SK-N-SH treated with all-trans-retinoic acid at 6 μM for 48 hours (cell line): ENCODE data around the gene ZNF236.

Experiments used
- ATAC-seq: fragments of 200-7000 bp; cut with Tn5 transposase; 3 replicates; pipeline ENCODE4 v1.9.1; 2020; ENCODE audit warnings: mild to moderate bottlenecking, moderate library complexity
- ARNTL ChIP-seq: fragments of 450-650 bp; formaldehyde crosslinking; IDR thresholded peaks from 2 replicates; pipeline ENCODE4 v1.5.0; 2020; ENCODE audit warnings: low read depth, mild to moderate bottlenecking, moderate library complexity, borderline replicate concordance
- BACH2 ChIP-seq: fragments of 250-450 bp; sonication (Bioruptor Pico); IDR thresholded peaks from 2 replicates; pipeline ENCODE4 v1.9.0; 2021; ENCODE audit warnings: mild to moderate bottlenecking, borderline replicate concordance
- CSDC2 ChIP-seq: fragments of 250-450 bp; sonication (Bioruptor Pico); IDR thresholded peaks from 2 replicates; pipeline ENCODE4 v1.5.0; 2020; ENCODE audit warnings: mild to moderate bottlenecking, moderate library complexity
- ESRRG ChIP-seq: fragments of 250-450 bp; sonication (Bioruptor Pico); IDR thresholded peaks from 2 replicates; pipeline ENCODE4 v1.6.1; 2021; ENCODE audit warnings: mild to moderate bottlenecking
- ISL1 ChIP-seq: fragments of 250-450 bp; sonication (Bioruptor Pico); IDR thresholded peaks from 2 replicates; pipeline ENCODE4 v2.1.2; 2022; ENCODE audit warnings: mild to moderate bottlenecking, moderate library complexity
- OSR1 ChIP-seq: fragments of 250-450 bp; sonication (Bioruptor Pico); IDR thresholded peaks from 2 replicates; pipeline ENCODE4 v1.8.0; 2022; ENCODE audit warnings: moderate library complexity, mild to moderate bottlenecking, inconsistent platforms
- PPARA ChIP-seq: fragments of 250-450 bp; sonication (Bioruptor Pico); IDR thresholded peaks from 2 replicates; pipeline ENCODE4 v1.5.0; 2020; ENCODE audit warnings: mild to moderate bottlenecking, borderline replicate concordance
- RARB ChIP-seq: fragments of 250-450 bp; sonication (Bioruptor Pico); IDR thresholded peaks from 2 replicates; pipeline ENCODE4 v1.8.0; 2021; ENCODE audit warnings: mild to moderate bottlenecking, moderate library complexity
- SNAI2 ChIP-seq: fragments of 250-450 bp; sonication (Bioruptor Pico); IDR thresholded peaks from 2 replicates; pipeline ENCODE4 v1.5.0; 2020; ENCODE audit warnings: mild to moderate bottlenecking, moderate library complexity
- TCF4 ChIP-seq: fragments of 250-450 bp; sonication (Bioruptor Pico); IDR thresholded peaks from 2 replicates; pipeline ENCODE4 v1.8.0; 2021; ENCODE audit warnings: mild to moderate bottlenecking, moderate library complexity, borderline replicate concordance
- TOX ChIP-seq: fragments of 250-450 bp; sonication (Bioruptor Pico); IDR thresholded peaks from 2 replicates; pipeline ENCODE4 v1.8.0; 2021; ENCODE audit warnings: mild to moderate bottlenecking, moderate library complexity, borderline replicate concordance
- ZC3H10 ChIP-seq: fragments of 250-450 bp; sonication (Bioruptor Pico); IDR thresholded peaks from 2 replicates; pipeline ENCODE4 v1.5.1; 2021; ENCODE audit warnings: mild to moderate bottlenecking, moderate library complexity
- ZFP3 ChIP-seq: fragments of 250-450 bp; sonication (Bioruptor Pico); IDR thresholded peaks from 2 replicates; pipeline ENCODE4 v1.5.0; 2020; ENCODE audit warnings: mild to moderate bottlenecking, moderate library complexity
- ZFP30 ChIP-seq: fragments of 450-650 bp; formaldehyde crosslinking; IDR thresholded peaks from 2 replicates; pipeline ENCODE4 v1.5.0; 2022; ENCODE audit warnings: mild to moderate bottlenecking, moderate library complexity
- ZNF565 ChIP-seq: fragments of 450-650 bp; formaldehyde crosslinking; conservative IDR thresholded peaks from 2 replicates; pipeline ENCODE4 v1.5.0; 2020; ENCODE audit warnings: low read depth, mild to moderate bottlenecking, moderate library complexity
- ZNF70 ChIP-seq: fragments of 450-650 bp; formaldehyde crosslinking; IDR thresholded peaks from 2 replicates; pipeline ENCODE4 v1.5.0; 2020; ENCODE audit warnings: mild to moderate bottlenecking, moderate library complexity
- ZNF8 ChIP-seq: fragments of 450-650 bp; formaldehyde crosslinking; IDR thresholded peaks from 2 replicates; pipeline ENCODE4 v1.5.0; 2020; ENCODE audit warnings: mild to moderate bottlenecking, moderate library complexity
- TF ChIP-seq, protein P1 (sequence below): fragments of 250-450 bp; sonication (Bioruptor Pico); IDR thresholded peaks from 2 replicates; pipeline ENCODE4 v1.5.0; 2020; ENCODE audit warnings: mild to moderate bottlenecking, moderate library complexity
- TF ChIP-seq, protein P2 (sequence below): fragments of 250-450 bp; sonication (Bioruptor Pico); IDR thresholded peaks from 2 replicates; pipeline ENCODE4 v1.5.1; 2020; ENCODE audit warnings: low read depth, mild to moderate bottlenecking, moderate library complexity
- TF ChIP-seq, protein P3 (sequence below): fragments of 250-450 bp; sonication (Bioruptor Pico); IDR thresholded peaks from 2 replicates; pipeline ENCODE4 v1.8.0; 2020; ENCODE audit warnings: mild to moderate bottlenecking, moderate library complexity, borderline replicate concordance
- TF ChIP-seq, protein P4 (sequence below): fragments of 250-450 bp; sonication (Bioruptor Pico); IDR thresholded peaks from 2 replicates; pipeline ENCODE4 v1.5.1; 2021; ENCODE audit warnings: mild to moderate bottlenecking, moderate library complexity

Gene ZNF236

DNA sequence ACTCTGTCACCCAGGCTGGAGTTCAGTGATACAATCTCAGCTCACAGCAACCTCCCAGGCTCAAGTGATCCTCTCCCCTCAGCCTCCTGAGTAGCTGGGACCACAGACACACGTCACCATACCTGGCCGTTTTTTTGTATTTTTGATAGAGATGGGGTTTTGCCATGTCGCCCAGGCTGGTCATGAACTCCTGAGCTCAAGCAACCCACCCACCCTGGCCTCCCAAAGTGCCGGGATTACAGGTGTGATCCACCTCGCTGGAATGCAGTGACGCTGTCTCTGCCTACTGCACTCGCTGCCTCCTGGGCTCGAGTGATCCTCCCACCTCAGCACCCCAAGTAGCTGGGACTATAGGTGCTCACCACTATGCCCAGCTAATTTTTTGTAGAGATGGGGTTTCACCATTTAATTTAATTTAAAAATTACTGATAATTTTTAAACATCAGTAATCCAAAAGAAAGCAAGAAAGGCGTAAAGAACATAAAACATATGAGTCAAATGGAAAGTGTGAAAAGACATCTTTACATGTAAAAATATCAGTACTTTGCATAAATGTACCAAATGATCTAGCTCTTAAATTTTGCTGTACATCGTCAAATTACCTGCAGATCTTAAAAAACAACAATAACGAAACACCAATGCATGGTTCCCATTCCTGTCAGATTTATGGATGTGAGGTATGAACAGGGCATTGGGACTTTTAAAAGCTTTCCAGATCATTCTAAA is 2.8 kb upstream of the ZNF236 start:
- no peak for TF ChIP-seq TCF4 (CRISPR knock-in tag)
- no peak for TF ChIP-seq OSR1 (CRISPR knock-in tag)
- TF ChIP-seq, protein P1, sequence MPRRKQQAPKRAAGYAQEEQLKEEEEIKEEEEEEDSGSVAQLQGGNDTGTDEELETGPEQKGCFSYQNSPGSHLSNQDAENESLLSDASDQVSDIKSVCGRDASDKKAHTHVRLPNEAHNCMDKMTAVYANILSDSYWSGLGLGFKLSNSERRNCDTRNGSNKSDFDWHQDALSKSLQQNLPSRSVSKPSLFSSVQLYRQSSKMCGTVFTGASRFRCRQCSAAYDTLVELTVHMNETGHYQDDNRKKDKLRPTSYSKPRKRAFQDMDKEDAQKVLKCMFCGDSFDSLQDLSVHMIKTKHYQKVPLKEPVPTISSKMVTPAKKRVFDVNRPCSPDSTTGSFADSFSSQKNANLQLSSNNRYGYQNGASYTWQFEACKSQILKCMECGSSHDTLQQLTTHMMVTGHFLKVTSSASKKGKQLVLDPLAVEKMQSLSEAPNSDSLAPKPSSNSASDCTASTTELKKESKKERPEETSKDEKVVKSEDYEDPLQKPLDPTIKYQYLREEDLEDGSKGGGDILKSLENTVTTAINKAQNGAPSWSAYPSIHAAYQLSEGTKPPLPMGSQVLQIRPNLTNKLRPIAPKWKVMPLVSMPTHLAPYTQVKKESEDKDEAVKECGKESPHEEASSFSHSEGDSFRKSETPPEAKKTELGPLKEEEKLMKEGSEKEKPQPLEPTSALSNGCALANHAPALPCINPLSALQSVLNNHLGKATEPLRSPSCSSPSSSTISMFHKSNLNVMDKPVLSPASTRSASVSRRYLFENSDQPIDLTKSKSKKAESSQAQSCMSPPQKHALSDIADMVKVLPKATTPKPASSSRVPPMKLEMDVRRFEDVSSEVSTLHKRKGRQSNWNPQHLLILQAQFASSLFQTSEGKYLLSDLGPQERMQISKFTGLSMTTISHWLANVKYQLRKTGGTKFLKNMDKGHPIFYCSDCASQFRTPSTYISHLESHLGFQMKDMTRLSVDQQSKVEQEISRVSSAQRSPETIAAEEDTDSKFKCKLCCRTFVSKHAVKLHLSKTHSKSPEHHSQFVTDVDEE (CRISPR knock-in tag) = no peak
- no peak for TF ChIP-seq ESRRG (CRISPR knock-in tag)
- no peak for TF ChIP-seq CSDC2 (CRISPR knock-in tag)
- TF ChIP-seq ZC3H10 (CRISPR knock-in tag) = no peak
- TF ChIP-seq, protein P2, sequence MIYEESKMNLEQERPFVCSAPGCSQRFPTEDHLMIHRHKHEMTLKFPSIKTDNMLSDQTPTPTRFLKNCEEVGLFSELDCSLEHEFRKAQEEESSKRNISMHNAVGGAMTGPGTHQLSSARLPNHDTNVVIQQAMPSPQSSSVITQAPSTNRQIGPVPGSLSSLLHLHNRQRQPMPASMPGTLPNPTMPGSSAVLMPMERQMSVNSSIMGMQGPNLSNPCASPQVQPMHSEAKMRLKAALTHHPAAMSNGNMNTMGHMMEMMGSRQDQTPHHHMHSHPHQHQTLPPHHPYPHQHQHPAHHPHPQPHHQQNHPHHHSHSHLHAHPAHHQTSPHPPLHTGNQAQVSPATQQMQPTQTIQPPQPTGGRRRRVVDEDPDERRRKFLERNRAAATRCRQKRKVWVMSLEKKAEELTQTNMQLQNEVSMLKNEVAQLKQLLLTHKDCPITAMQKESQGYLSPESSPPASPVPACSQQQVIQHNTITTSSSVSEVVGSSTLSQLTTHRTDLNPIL (CRISPR knock-in tag) = no peak
- TF ChIP-seq ZNF8 = no peak
- no peak for TF ChIP-seq BACH2 (CRISPR knock-in tag)
- TF ChIP-seq ZFP30 = no peak
- no peak for TF ChIP-seq ARNTL
- TF ChIP-seq PPARA (CRISPR knock-in tag) = no peak
- no peak for TF ChIP-seq ZFP3 (CRISPR knock-in tag)
- TF ChIP-seq ISL1 (CRISPR knock-in tag) = no peak
- TF ChIP-seq ZNF70 (CRISPR knock-in tag) = no peak
- no peak for TF ChIP-seq RARB (CRISPR knock-in tag)
- no peak for TF ChIP-seq TOX (CRISPR knock-in tag)
- TF ChIP-seq, protein P3, sequence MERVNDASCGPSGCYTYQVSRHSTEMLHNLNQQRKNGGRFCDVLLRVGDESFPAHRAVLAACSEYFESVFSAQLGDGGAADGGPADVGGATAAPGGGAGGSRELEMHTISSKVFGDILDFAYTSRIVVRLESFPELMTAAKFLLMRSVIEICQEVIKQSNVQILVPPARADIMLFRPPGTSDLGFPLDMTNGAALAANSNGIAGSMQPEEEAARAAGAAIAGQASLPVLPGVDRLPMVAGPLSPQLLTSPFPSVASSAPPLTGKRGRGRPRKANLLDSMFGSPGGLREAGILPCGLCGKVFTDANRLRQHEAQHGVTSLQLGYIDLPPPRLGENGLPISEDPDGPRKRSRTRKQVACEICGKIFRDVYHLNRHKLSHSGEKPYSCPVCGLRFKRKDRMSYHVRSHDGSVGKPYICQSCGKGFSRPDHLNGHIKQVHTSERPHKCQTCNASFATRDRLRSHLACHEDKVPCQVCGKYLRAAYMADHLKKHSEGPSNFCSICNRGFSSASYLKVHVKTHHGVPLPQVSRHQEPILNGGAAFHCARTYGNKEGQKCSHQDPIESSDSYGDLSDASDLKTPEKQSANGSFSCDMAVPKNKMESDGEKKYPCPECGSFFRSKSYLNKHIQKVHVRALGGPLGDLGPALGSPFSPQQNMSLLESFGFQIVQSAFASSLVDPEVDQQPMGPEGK (CRISPR knock-in tag) = no peak
- TF ChIP-seq ZNF565 (CRISPR knock-in tag) = no peak
- TF ChIP-seq, protein P4, sequence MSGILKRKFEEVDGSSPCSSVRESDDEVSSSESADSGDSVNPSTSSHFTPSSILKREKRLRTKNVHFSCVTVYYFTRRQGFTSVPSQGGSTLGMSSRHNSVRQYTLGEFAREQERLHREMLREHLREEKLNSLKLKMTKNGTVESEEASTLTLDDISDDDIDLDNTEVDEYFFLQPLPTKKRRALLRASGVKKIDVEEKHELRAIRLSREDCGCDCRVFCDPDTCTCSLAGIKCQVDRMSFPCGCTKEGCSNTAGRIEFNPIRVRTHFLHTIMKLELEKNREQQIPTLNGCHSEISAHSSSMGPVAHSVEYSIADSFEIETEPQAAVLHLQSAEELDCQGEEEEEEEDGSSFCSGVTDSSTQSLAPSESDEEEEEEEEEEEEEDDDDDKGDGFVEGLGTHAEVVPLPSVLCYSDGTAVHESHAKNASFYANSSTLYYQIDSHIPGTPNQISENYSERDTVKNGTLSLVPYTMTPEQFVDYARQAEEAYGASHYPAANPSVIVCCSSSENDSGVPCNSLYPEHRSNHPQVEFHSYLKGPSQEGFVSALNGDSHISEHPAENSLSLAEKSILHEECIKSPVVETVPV (CRISPR knock-in tag) = no peak
- no peak for ATAC-seq

DNA sequence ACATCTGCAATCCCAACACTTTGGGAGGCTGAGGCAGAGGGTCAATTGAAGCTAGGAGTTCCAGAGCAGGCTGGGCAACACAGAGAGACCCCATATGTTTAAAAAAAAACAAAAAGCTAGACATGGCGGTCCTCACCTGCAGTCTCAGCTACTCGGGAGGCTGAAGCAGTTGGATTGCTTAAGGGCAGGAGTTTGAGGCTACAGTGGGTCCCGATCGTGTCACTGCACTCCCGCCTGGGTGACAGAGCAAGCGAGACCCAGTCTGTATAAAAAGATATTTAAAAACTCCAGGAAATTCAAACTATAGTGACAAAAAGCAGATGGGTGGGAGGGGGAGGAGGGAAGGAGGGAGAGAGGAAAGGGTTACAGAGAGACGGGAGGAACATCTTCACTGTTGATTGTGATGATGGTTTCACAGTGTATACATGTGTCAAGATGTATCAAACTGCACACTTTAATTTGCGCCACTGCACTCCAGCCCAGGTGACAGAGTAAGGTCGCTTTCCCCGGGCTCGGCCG is 942 bp upstream of the ZNF236 start:
- ATAC-seq = peak; percentile 28
- TF ChIP-seq, protein P1 (CRISPR knock-in tag) = no peak
- no peak for TF ChIP-seq ZC3H10 (CRISPR knock-in tag)
- no peak for TF ChIP-seq PPARA (CRISPR knock-in tag)
- TF ChIP-seq, protein P2 (CRISPR knock-in tag) = no peak
- TF ChIP-seq ZNF8 = no peak
- TF ChIP-seq BACH2 (CRISPR knock-in tag) = no peak
- no peak for TF ChIP-seq ZFP30
- no peak for TF ChIP-seq SNAI2
- TF ChIP-seq, protein P3 (CRISPR knock-in tag) = no peak
- TF ChIP-seq ZNF70 (CRISPR knock-in tag) = no peak
- TF ChIP-seq TOX (CRISPR knock-in tag) = no peak
- TF ChIP-seq, all 23 proteins: peak for 0
